K562 (cell line): Measurements from ENCODE around the gene PHF21A. TPM values are rescaled to one million over a fixed set of nuclear protein-coding genes. Genes with fewer than 3 reads are reported as not detected.

ENCODE experiments used
- ATAC-seq: fragments of 200-7000 bp; cut with Tn5 transposase; 3 replicates; pipeline ENCODE4 v1.9.1; 2020; ENCODE audit warnings: moderate library complexity
- BruUV-seq: library from RNA; stranded (reverse); fragments of 400-500 nt; replicated peaks from 2 replicates; lab custom pipeline; 2021; lab: Mats Ljungman, UMichigan
- CTCF ChIA-PET: fragments of 300-600 bp; formaldehyde crosslinking; extraction: SDS; loops from one replicate; lab custom pipeline; 2021; ENCODE audit warnings: low intra/inter-chr PET ratio; lab: Yijun Ruan, JAX
- POLR2A ChIA-PET: fragments of 300-600, 350-650 bp; sonication (Branson Sonifier 250); formaldehyde crosslinking; extraction: SDS; loops from one replicate; lab custom pipeline; 2021; ENCODE audit warnings: antibody characterized with exemption, inconsistent platforms; lab: Yijun Ruan, JAX
- DNase-seq, 4 experiments: peaks; one replicate each; pipeline versions ENCODE4 v3.0.0 to v3.0.0-alpha.2; 2011 to 2018; ENCODE audit warnings: low spot score in 3 of 4, mixed read lengths in 3 of 4; ENCODE audit errors: extremely low read depth in 1 of 4
- FAIRE-seq: peaks from 2 replicates; lab custom pipeline; 2011; peaks lifted over from hg19 to GRCh38; lab: Jason Lieb, UNC
- H2AFZ ChIP-seq: 2 replicates; pipeline ENCODE4 v1.6.0; 2011; ENCODE audit warnings: low read depth, low read length, control low read depth, inconsistent platforms
- H3K27ac ChIP-seq: fragments of 200-600 bp; 3 replicates; pipeline ENCODE4 v1.8.0; 2011; ENCODE audit warnings: low read depth, mild to moderate bottlenecking, control low read depth, inconsistent platforms, low read length, moderate library complexity, mixed read lengths; ENCODE audit errors: extremely low read depth
- H3K27me3 ChIP-seq, 2 experiments: fragments of 300-600 bp in 1 of 2; 2 replicates in 1 of 2; 3 replicates in 1 of 2; pipeline versions ENCODE4 v1.6.0 to v1.8.0; 2011; ENCODE audit warnings: inconsistent platforms in 2 of 2, low read length in 2 of 2, mild to moderate bottlenecking in 1 of 2, mixed read lengths in 1 of 2, moderate library complexity in 1 of 2; ENCODE audit not compliant: control insufficient read depth in 2 of 2, insufficient read depth in 2 of 2
- H3K36me3 ChIP-seq: fragments of 300-600 bp; 3 replicates; pipeline ENCODE4 v1.8.0; 2011; ENCODE audit warnings: mild to moderate bottlenecking, low read length, inconsistent platforms; ENCODE audit not compliant: control insufficient read depth, insufficient read depth
- H3K4me1 ChIP-seq, 2 experiments: fragments of 200-600 bp in 1 of 2; replicated peaks in 1 of 2; 2 replicates in 1 of 2; 3 replicates in 1 of 2; pipeline versions ENCODE4 v1.5.1 to v1.8.0; 2011; ENCODE audit warnings: inconsistent platforms in 2 of 2, low read length in 2 of 2, mild to moderate bottlenecking in 1 of 2, mixed read lengths in 1 of 2, moderate library complexity in 1 of 2; ENCODE audit not compliant: control insufficient read depth in 2 of 2, insufficient read depth in 2 of 2
- H3K4me2 ChIP-seq: 2 replicates; pipeline ENCODE4 v1.6.1; 2011; ENCODE audit warnings: low read length, control low read depth, inconsistent platforms, mixed read lengths; ENCODE audit not compliant: insufficient read depth
- H3K4me3 ChIP-seq: fragments of 200-600 bp; sonication (generic), shearing (Covaris generic); 2 replicates; pipeline ENCODE4 v1.5.1; 2016; ENCODE audit warnings: control low read depth, inconsistent platforms
- H3K79me2 ChIP-seq: fragments of 200-600 bp; 3 replicates; pipeline ENCODE4 v1.8.0; 2011; ENCODE audit warnings: low read length, inconsistent platforms; ENCODE audit not compliant: control insufficient read depth, insufficient read depth
- H3K9ac ChIP-seq, 2 experiments: 2 replicates each; pipeline versions ENCODE4 v1.6.0 to v1.6.1; 2011; ENCODE audit warnings: low read depth in 2 of 2, low read length in 2 of 2, control low read depth in 1 of 2, inconsistent platforms in 1 of 2, mild to moderate bottlenecking in 1 of 2, mixed read lengths in 1 of 2; ENCODE audit not compliant: insufficient read depth in 1 of 2
- H3K9me1 ChIP-seq: one replicate; pipeline ENCODE4 v1.6.0; 2011; ENCODE audit warnings: inconsistent platforms, mild to moderate bottlenecking, low read length, moderate library complexity; ENCODE audit not compliant: control insufficient read depth, insufficient read depth
- H3K9me3 ChIP-seq: replicated peaks from 2 replicates; pipeline ENCODE4 v1.5.1; 2011; ENCODE audit warnings: low read depth, low read length, inconsistent platforms; ENCODE audit not compliant: control insufficient read depth, insufficient read depth
- H4K20me1 ChIP-seq: replicated peaks from 2 replicates; pipeline ENCODE4 v1.6.1; 2011; ENCODE audit warnings: low read length, inconsistent platforms, mixed read lengths; ENCODE audit not compliant: control insufficient read depth, insufficient read depth
- E2F4 ChIP-seq: sonication (generic); formaldehyde crosslinking; IDR thresholded peaks from 2 replicates; pipeline ENCODE4 v1.8.0; 2022; ENCODE audit warnings: mild to moderate bottlenecking, low read depth, missing genetic modification reagents
- FOXA1 ChIP-seq: fragments of 450-650 bp; IDR thresholded peaks from 2 replicates; pipeline ENCODE4 v1.6.1; 2016; ENCODE audit warnings: mild to moderate bottlenecking, borderline replicate concordance
- KLF13 ChIP-seq: fragments of 450-650 bp; IDR thresholded peaks from 2 replicates; pipeline ENCODE4 v1.6.1; 2016; ENCODE audit warnings: missing genetic modification characterization, low read depth, mild to moderate bottlenecking, missing compliant biosample characterization, moderate library complexity, borderline replicate concordance
- NR4A1 ChIP-seq, 2 experiments: fragments of 250-450 bp in 1 of 2; fragments of 450-650 bp in 1 of 2; sonication (Bioruptor Pico) in 1 of 2; IDR thresholded peaks; 2 replicates each; pipeline versions ENCODE4 v1.4.0 to v1.6.1; 2016 to 2020; ENCODE audit warnings: mild to moderate bottlenecking in 2 of 2, missing compliant biosample characterization in 1 of 2, missing genetic modification characterization in 1 of 2, moderate library complexity in 1 of 2
- RBM22 ChIP-seq: fragments of 200-400 bp; formaldehyde crosslinking; IDR thresholded peaks from 2 replicates; pipeline ENCODE4 v1.6.1; 2018; ENCODE audit warnings: low read length, low read depth; ENCODE audit not compliant: poor library complexity, severe bottlenecking
- SREBF1 ChIP-seq: fragments of 150-350 bp; IDR thresholded peaks from 2 replicates; pipeline ENCODE4 v1.6.1; 2014; ENCODE audit warnings: antibody characterized with exemption, low read depth, low read length, borderline replicate concordance
- TOE1 ChIP-seq, 2 experiments: fragments of 450-650 bp in 1 of 2; sonication (generic) in 1 of 2; formaldehyde crosslinking in 1 of 2; IDR thresholded peaks; 2 replicates each; pipeline versions ENCODE4 v1.7.1 to v1.8.0; 2016 to 2022; ENCODE audit warnings: borderline replicate concordance in 2 of 2, mild to moderate bottlenecking in 2 of 2, antibody characterized with exemption in 1 of 2, inconsistent platforms in 1 of 2, low read depth in 1 of 2, missing genetic modification reagents in 1 of 2, moderate library complexity in 1 of 2
- TRIM24 ChIP-seq, 2 experiments: fragments of 450-650 bp; IDR thresholded peaks; 2 replicates each; pipeline ENCODE4 v1.6.1; 2016
- XRCC5 ChIP-seq: fragments of 200-400 bp; formaldehyde crosslinking; IDR thresholded peaks from 2 replicates; pipeline ENCODE4 v1.6.1; 2017; ENCODE audit warnings: low read depth, mild to moderate bottlenecking, low read length
- ZBTB7A ChIP-seq: IDR thresholded peaks from 2 replicates; pipeline ENCODE4 v1.6.1; 2011; ENCODE audit warnings: low read depth, mild to moderate bottlenecking, low read length, moderate library complexity, borderline replicate concordance; ENCODE audit not compliant: control insufficient read depth
- ZNF232 ChIP-seq: sonication (generic); formaldehyde crosslinking; IDR thresholded peaks from 2 replicates; pipeline ENCODE4 v1.8.0; 2022; ENCODE audit warnings: mild to moderate bottlenecking, missing genetic modification reagents
- WGBS: fragments of 100-300 bp; shearing (Covaris generic); methylation state at CpG from one replicate; pipeline ENCODE4 v1.1.6; 2016; ENCODE audit warnings: low coverage, mixed read lengths; ENCODE audit not compliant: insufficient coverage; ENCODE audit errors: missing lambda C conversion rate; 5-methylcytosine and 5-hydroxymethylcytosine counted together
- in situ Hi-C: fragments of 300-500 bp; cut with MboI; formaldehyde crosslinking; loops from 4 replicates; pipeline ENCODE4 v1.15.0; 2018; ENCODE audit warnings: inconsistent platforms, mixed read lengths
- intact Hi-C: fragments of 100-400 bp; cut with micrococcal nuclease; formaldehyde crosslinking; loops from 2 replicates; pipeline ENCODE4 v1.14.2; 2022
- polyA plus RNA-seq, 8 experiments: library from polyadenylated mRNA; depleted of rRNA in 4 of 8; stranded (reverse) in 5 of 8; unstranded in 3 of 8; fragments of >200 nt; fragmentation: Nextera tagmentation in 2 of 8; fragmentation: Illumina TruSeq in 1 of 8; extraction: Ambion mirVana in 2 of 8; extraction: Trizol in 1 of 8; gene quantifications; 2 replicates each; pipeline versions ENCODE4 v1.2.1 to v1.2.3, GENCODE V29; 2011 to 2014; ENCODE audit warnings: inconsistent platforms in 1 of 8, missing spikeins in 1 of 8
- total RNA-seq, 7 experiments: library from RNA; depleted of rRNA in 6 of 7; stranded (reverse); fragments of >200 nt in 6 of 7; fragmentation: Illumina TruSeq in 2 of 7; extraction: Trizol in 2 of 7; gene quantifications; 2 replicates each; pipeline versions ENCODE4 v1.2.1 to v1.2.3, GENCODE V29; 2011 to 2021; ENCODE audit warnings: low replicate concordance in 1 of 7
- TF ChIP-seq, protein P1 (sequence below): sonication (generic); formaldehyde crosslinking; IDR thresholded peaks from 2 replicates; pipeline ENCODE4 v1.8.0; 2023; ENCODE audit warnings: missing genetic modification reagents, mild to moderate bottlenecking, borderline replicate concordance
- TF ChIP-seq, protein P2 (sequence below): fragments of 250-450 bp; sonication (Bioruptor Pico); IDR thresholded peaks from 2 replicates; pipeline ENCODE4 v1.5.0; 2021

The PHF21A gene
- total and polyA plus RNA-seq, 9 of the 15 experiments (the other 6 are each of a cell fraction or from before 2014, with no cell fraction given) = 1.5 to 32.4 (median 10.7) TPM

DNA sequence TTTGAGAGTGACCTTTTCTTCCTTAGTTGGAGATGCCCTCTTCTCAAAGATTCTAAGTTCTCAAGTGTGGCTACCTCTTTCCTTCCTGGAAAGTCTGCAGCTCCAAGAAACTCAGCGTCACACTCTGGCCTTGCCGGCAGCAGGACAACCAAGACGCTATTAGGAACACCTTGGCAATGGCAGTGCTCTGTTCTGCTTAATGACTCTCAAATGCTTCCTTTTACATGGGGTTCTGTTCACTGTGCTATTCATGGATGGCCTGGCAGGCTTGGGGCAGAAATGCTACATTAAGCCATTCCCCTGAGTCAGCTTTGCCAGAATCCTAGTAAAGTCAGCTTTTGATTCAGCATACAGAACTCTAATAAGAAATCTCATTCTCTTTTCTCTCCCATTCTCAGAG lies 172.9 kb downstream of the PHF21A start:
- WGBS = 85% methylated on average over 3 of the region's 3 CpGs
- in situ Hi-C loops (no loop called here), intact Hi-C loops (loop anchor here (10.0 kb wide), 1 partner anchor 74 kb away; no protein-coding TSS in a partner anchor)
- Histone ChIP-seq H3K27ac (no peak overlapping the region), H3K27me3 (no peaks in the 10 kb centered on the region), H3K9me1 (no peaks in the 10 kb centered on the region), H2AFZ (no peak overlapping the region), H3K4me3 (no peak overlapping the region), H3K79me2 (no peaks in the 10 kb centered on the region), H3K9me3 (no peaks in the 10 kb centered on the region), H3K4me1 (peaks cover 0 to 8% of the 10 kb centered on the region in 2 experiments; a peak in 3 of 5 replicates), H3K9ac (no peak overlapping the region), H3K4me2 (no peak overlapping the region), H4K20me1 (no peaks in the 10 kb centered on the region), H3K36me3 (peaks cover 31% of the 10 kb centered on the region; the same call in 2 of the 3 replicates)
- BruUV-seq = no TSS peak
- FAIRE-seq = no peak
- TF ChIP-seq, protein P1, sequence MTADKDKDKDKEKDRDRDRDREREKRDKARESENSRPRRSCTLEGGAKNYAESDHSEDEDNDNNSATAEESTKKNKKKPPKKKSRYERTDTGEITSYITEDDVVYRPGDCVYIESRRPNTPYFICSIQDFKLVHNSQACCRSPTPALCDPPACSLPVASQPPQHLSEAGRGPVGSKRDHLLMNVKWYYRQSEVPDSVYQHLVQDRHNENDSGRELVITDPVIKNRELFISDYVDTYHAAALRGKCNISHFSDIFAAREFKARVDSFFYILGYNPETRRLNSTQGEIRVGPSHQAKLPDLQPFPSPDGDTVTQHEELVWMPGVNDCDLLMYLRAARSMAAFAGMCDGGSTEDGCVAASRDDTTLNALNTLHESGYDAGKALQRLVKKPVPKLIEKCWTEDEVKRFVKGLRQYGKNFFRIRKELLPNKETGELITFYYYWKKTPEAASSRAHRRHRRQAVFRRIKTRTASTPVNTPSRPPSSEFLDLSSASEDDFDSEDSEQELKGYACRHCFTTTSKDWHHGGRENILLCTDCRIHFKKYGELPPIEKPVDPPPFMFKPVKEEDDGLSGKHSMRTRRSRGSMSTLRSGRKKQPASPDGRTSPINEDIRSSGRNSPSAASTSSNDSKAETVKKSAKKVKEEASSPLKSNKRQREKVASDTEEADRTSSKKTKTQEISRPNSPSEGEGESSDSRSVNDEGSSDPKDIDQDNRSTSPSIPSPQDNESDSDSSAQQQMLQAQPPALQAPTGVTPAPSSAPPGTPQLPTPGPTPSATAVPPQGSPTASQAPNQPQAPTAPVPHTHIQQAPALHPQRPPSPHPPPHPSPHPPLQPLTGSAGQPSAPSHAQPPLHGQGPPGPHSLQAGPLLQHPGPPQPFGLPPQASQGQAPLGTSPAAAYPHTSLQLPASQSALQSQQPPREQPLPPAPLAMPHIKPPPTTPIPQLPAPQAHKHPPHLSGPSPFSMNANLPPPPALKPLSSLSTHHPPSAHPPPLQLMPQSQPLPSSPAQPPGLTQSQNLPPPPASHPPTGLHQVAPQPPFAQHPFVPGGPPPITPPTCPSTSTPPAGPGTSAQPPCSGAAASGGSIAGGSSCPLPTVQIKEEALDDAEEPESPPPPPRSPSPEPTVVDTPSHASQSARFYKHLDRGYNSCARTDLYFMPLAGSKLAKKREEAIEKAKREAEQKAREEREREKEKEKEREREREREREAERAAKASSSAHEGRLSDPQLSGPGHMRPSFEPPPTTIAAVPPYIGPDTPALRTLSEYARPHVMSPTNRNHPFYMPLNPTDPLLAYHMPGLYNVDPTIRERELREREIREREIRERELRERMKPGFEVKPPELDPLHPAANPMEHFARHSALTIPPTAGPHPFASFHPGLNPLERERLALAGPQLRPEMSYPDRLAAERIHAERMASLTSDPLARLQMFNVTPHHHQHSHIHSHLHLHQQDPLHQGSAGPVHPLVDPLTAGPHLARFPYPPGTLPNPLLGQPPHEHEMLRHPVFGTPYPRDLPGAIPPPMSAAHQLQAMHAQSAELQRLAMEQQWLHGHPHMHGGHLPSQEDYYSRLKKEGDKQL (CRISPR knock-in tag) = no peak
- TF ChIP-seq TOE1 (IDR thresholded peaks at IDR 0.05; ENCODE audit: borderline replicate concordance) (no peak), TOE1 (CRISPR knock-in tag; IDR thresholded peaks at IDR 0.05; ENCODE audit: borderline replicate concordance, low read depth) (no peak), E2F4 (CRISPR knock-in tag) (no peak), XRCC5 (no peak), SREBF1 (no peak), NR4A1 (CRISPR knock-in tag; IDR thresholded peaks at IDR 0.05) (no peak), NR4A1 (tag; IDR thresholded peaks at IDR 0.05) (no peak), ZNF232 (CRISPR knock-in tag) (no peak), TRIM24 (IDR thresholded peaks at IDR 0.05) (no peak), ZBTB7A (no peak), KLF13 (no peak), RBM22 (no peak), FOXA1 (no peak)
- TF ChIP-seq, protein P2, sequence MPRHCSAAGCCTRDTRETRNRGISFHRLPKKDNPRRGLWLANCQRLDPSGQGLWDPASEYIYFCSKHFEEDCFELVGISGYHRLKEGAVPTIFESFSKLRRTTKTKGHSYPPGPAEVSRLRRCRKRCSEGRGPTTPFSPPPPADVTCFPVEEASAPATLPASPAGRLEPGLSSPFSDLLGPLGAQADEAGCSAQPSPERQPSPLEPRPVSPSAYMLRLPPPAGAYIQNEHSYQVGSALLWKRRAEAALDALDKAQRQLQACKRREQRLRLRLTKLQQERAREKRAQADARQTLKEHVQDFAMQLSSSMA (CRISPR knock-in tag) = no peak
- DNase-seq = no peak
- ATAC-seq = no peak
- ChIA-PET POLR2A (interaction anchor here (0.8 to 1.4 kb wide), 3 partner anchors 13 to 36 kb away, joined by 3 to 4 read pairs (median 3); no protein-coding TSS in a partner anchor), CTCF (no interaction called here)
